Vagina (tissue), 2 donors: ENCODE data around the gene EYS. TPM values are rescaled to one million over a fixed set of nuclear protein-coding genes. Genes with fewer than 3 reads are reported as not detected.

ENCODE experiments used
- DNase-seq, 2 donors: peaks; one replicate each; pipeline ENCODE4 v3.0.0-alpha.2; 2017; ENCODE audit errors: extremely low spot score in 2 of 2
- H3K27ac ChIP-seq: fragments of 200-600 bp; sonication (generic); one replicate; pipeline ENCODE4 v1.5.1; 2019
- H3K27me3 ChIP-seq: fragments of 200-600 bp; sonication (generic); one replicate; pipeline ENCODE4 v1.5.1; 2019
- H3K36me3 ChIP-seq, 2 donors: fragments of 200-600 bp; sonication (generic); one replicate each; pipeline ENCODE4 v1.5.1; 2017 to 2019
- H3K4me1 ChIP-seq: fragments of 200-600 bp; sonication (generic); one replicate; pipeline ENCODE4 v1.5.1; 2019
- H3K4me3 ChIP-seq, 2 donors: fragments of 200-600 bp; sonication (generic); 1 replicate in 1 of 2; 2 replicates in 1 of 2; pipeline ENCODE4 v1.5.1; 2016 to 2019
- H3K9me3 ChIP-seq: fragments of 200-600 bp; sonication (generic); one replicate; pipeline ENCODE4 v1.5.1; 2019
- CTCF ChIP-seq, 3 experiments: fragments of 450-650 bp in 2 of 3; fragments of 200-600 bp in 1 of 3; sonication (generic) in 1 of 3; IDR thresholded peaks; one replicate each; pipeline ENCODE4 v1.5.1; 2017 to 2019; ENCODE audit warnings: antibody characterized with exemption in 3 of 3, mild to moderate bottlenecking in 2 of 3, moderate library complexity in 2 of 3
- POLR2A ChIP-seq, 2 donors: fragments of 450-650 bp; IDR thresholded peaks; one replicate each; pipeline ENCODE4 v1.6.1; 2017; ENCODE audit warnings: antibody characterized with exemption in 2 of 2, mild to moderate bottlenecking in 2 of 2, moderate library complexity in 2 of 2
- POLR2AphosphoS5 ChIP-seq, 2 donors: sonication (generic); formaldehyde crosslinking; IDR thresholded peaks; one replicate each; pipeline ENCODE4 v1.9.0; 2017; ENCODE audit warnings: antibody characterized with exemption in 2 of 2, mild to moderate bottlenecking in 2 of 2, low read depth in 1 of 2; ENCODE audit not compliant: insufficient read depth in 1 of 2
- intact Hi-C: fragments of 100-400 bp; cut with DNase I; formaldehyde crosslinking; loops from one replicate; pipeline ENCODE4 v1.15.1; 2023
- total RNA-seq: library from RNA; depleted of rRNA; stranded (reverse); fragments of >200 nt; gene quantifications from one replicate; pipeline ENCODE4 v1.2.3, GENCODE V29; 2016

The EYS gene
- total RNA-seq, 1 donor from 2014 or later, result not detected

- intact Hi-C loops, result no loop called here
- H3K4me3 ChIP-seq, result no peak overlapping the region
- no peaks in the 10 kb centered on the region for H3K4me1 ChIP-seq
- TF ChIP-seq CTCF (IDR thresholded peaks at IDR 0.05), result no peak
- TF ChIP-seq POLR2AphosphoS5 (IDR thresholded peaks at IDR 0.05; ENCODE audit: insufficient read depth in 1 of 2, low read depth in 1 of 2), result no peak
- no peak for TF ChIP-seq POLR2A (IDR thresholded peaks at IDR 0.05)
- no peak overlapping the region for H3K27ac ChIP-seq
- DNase-seq, result no peak
- H3K36me3 ChIP-seq, result no peaks in the 10 kb centered on the region
- H3K9me3 ChIP-seq, result no peaks in the 10 kb centered on the region
- no peaks in the 10 kb centered on the region for H3K27me3 ChIP-seq
These were observed 1956.6 kb downstream of the EYS start for GRCh38 chr6:63750400-63750799.

GRCh38 chr6:63745784-63746183, 1961.2 kb downstream of the EYS start:
- no peaks in the 10 kb centered on the region for H3K9me3 ChIP-seq
- no peaks in the 10 kb centered on the region for H3K27me3 ChIP-seq
- no peak for TF ChIP-seq POLR2A (IDR thresholded peaks at IDR 0.05)
- no peak for TF ChIP-seq POLR2AphosphoS5 (IDR thresholded peaks at IDR 0.05; ENCODE audit: insufficient read depth in 1 of 2, low read depth in 1 of 2)
- TF ChIP-seq CTCF (IDR thresholded peaks at IDR 0.05), result no peak
- H3K4me1 ChIP-seq, result no peaks in the 10 kb centered on the region
- H3K27ac ChIP-seq, result no peak overlapping the region
- DNase-seq, result no peak
- intact Hi-C loops, result no loop called here
- H3K4me3 ChIP-seq, result no peak overlapping the region
- H3K36me3 ChIP-seq, result no peaks in the 10 kb centered on the region

DNA sequence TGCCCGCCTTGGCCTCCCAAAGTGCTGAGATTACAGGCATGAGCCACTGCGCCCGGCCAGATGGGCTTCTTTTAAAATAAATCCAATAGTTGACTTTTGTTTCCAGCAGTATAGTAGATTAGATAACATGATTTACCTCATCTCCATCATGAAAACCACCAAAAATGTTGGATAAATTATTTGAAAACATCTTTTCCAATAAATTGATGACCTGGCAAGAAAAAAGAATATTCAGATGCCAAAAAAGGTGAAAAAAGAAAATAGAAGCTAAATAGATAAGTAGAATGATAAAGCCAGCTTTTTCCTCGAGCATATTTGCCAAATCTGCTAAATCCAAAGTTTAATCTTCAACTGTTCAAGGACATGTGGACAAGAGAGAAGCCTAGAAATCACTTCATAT, 1962.2 kb downstream of the EYS start:
- no peaks in the 10 kb centered on the region for H3K4me1 ChIP-seq
- intact Hi-C loops, result no loop called here
- no peak for DNase-seq
- no peak overlapping the region for H3K27ac ChIP-seq
- no peaks in the 10 kb centered on the region for H3K27me3 ChIP-seq
- no peak overlapping the region for H3K4me3 ChIP-seq
- no peaks in the 10 kb centered on the region for H3K9me3 ChIP-seq
- no peaks in the 10 kb centered on the region for H3K36me3 ChIP-seq
- TF ChIP-seq POLR2A (IDR thresholded peaks at IDR 0.05) (no peak), POLR2AphosphoS5 (IDR thresholded peaks at IDR 0.05; ENCODE audit: insufficient read depth in 1 of 2, low read depth in 1 of 2) (no peak), CTCF (IDR thresholded peaks at IDR 0.05) (no peak)

- no peaks in the 10 kb centered on the region for H3K4me1 ChIP-seq
- H3K27ac ChIP-seq, result no peak overlapping the region
- no peaks in the 10 kb centered on the region for H3K27me3 ChIP-seq
- no peaks in the 10 kb centered on the region for H3K36me3 ChIP-seq
- DNase-seq, result no peak
- intact Hi-C loops, result no loop called here
- no peak overlapping the region for H3K4me3 ChIP-seq
- TF ChIP-seq CTCF (IDR thresholded peaks at IDR 0.05), result no peak
- TF ChIP-seq POLR2AphosphoS5 (IDR thresholded peaks at IDR 0.05; ENCODE audit: insufficient read depth in 1 of 2, low read depth in 1 of 2), result no peak
- no peak for TF ChIP-seq POLR2A (IDR thresholded peaks at IDR 0.05)
- no peaks in the 10 kb centered on the region for H3K9me3 ChIP-seq
These were observed 1963.3 kb downstream of the EYS start for GRCh38 chr6:63743691-63744090.

DNA sequence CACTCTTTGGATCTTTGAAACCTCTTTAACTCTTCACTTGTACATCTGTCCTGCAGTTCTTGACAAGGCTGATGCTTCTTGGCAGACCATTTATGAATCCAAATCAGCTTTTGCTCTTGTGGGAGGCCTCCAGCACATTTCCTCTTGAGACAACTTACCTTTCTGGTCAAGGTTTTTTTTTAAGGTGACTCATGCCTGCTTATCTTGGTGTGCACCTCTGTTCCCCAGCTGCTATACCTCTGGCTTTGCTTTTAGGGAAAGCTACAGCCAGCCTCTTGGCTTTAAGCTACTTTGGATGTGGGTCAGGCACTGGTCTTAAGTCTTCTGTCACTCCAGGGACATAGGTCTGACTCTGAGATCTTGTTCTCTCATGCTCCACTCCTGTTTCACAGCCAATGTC, 1965.0 kb downstream of the EYS start:
- intact Hi-C loops, result no loop called here
- TF ChIP-seq POLR2A (IDR thresholded peaks at IDR 0.05), result no peak
- no peak for TF ChIP-seq CTCF (IDR thresholded peaks at IDR 0.05)
- TF ChIP-seq POLR2AphosphoS5 (IDR thresholded peaks at IDR 0.05; ENCODE audit: insufficient read depth in 1 of 2, low read depth in 1 of 2), result no peak
- no peak overlapping the region for H3K4me3 ChIP-seq

More for the DNA sequence above, 1965.0 kb downstream of the EYS start:
- no peak for DNase-seq
- Histone ChIP-seq H3K9me3 (no peaks in the 10 kb centered on the region), H3K36me3 (no peaks in the 10 kb centered on the region), H3K27me3 (no peaks in the 10 kb centered on the region), H3K4me1 (no peaks in the 10 kb centered on the region), H3K27ac (no peak overlapping the region)
